Parathyroid adenoma (tissue), 2 donors: Measurements from ENCODE around the gene BRAT1.

Experiments used
- H2AFZ ChIP-seq: fragments of 300-600 bp; sonication (generic); one replicate; pipeline ENCODE4 v1.7.0; 2017; ENCODE audit warnings: antibody characterized with exemption, mild to moderate bottlenecking
- H3K27ac ChIP-seq: fragments of 300-600 bp; sonication (generic); one replicate; pipeline ENCODE4 v1.7.0; 2017
- H3K27me3 ChIP-seq: fragments of 300-600 bp; sonication (generic); one replicate; pipeline ENCODE4 v1.7.0; 2017; ENCODE audit warnings: low read length; ENCODE audit not compliant: control insufficient read depth, insufficient read depth
- H3K36me3 ChIP-seq: fragments of 300-600 bp; sonication (generic); one replicate; pipeline ENCODE4 v1.7.0; 2017; ENCODE audit warnings: low read length; ENCODE audit not compliant: control insufficient read depth, insufficient read depth
- H3K4me1 ChIP-seq: fragments of 300-600 bp; sonication (generic); one replicate; pipeline ENCODE4 v1.7.0; 2017; ENCODE audit warnings: control low read depth
- H3K4me2 ChIP-seq: fragments of 300-600 bp; sonication (generic); one replicate; pipeline ENCODE4 v1.7.0; 2017; ENCODE audit warnings: low read length
- H3K4me3 ChIP-seq: fragments of 300-600 bp; sonication (generic); one replicate; pipeline ENCODE4 v1.7.0; 2017; ENCODE audit warnings: low read depth, low read length
- H3K79me2 ChIP-seq: fragments of 300-600 bp; sonication (generic); one replicate; pipeline ENCODE4 v1.7.0; 2017; ENCODE audit warnings: control low read depth
- H3K9ac ChIP-seq: fragments of 300-600 bp; sonication (generic); one replicate; pipeline ENCODE4 v1.7.0; 2017; ENCODE audit warnings: mild to moderate bottlenecking
- H3K9me3 ChIP-seq: fragments of 300-600 bp; sonication (generic); one replicate; pipeline ENCODE4 v1.7.0; 2017; ENCODE audit warnings: low read length; ENCODE audit not compliant: control insufficient read depth
- TF ChIP-seq, protein P1 (sequence below): fragments of 300-600 bp; sonication (generic); IDR thresholded peaks from one replicate; pipeline ENCODE4 v1.7.0; 2017; ENCODE audit warnings: antibody characterized with exemption, mild to moderate bottlenecking
- donor health status: primary hyperparathyroidism.

Gene BRAT1

DNA sequence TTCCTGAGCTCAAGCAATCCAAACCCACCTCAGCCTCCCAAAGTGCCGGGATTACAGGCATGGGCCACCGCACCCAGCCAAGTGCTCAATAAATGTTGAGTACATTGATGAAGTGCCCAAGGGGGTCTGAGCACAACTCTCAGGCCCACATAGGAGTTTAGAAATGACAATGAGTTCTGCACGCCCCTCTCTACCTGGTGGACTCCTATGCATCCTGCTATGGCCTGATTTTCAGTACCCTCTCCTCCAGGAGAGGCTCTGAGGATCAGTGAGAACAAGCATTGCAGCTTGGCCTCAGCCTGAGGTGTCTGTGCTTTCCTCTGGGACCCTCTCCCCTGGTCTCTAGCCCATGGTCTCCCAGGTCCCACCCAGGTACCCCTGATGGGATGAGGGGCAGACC, 58.3 kb downstream of the BRAT1 start:
- H3K27me3 ChIP-seq: no peaks in the 10 kb centered on the region
- H3K27ac ChIP-seq: no peak overlapping the region
- TF ChIP-seq, protein P1, sequence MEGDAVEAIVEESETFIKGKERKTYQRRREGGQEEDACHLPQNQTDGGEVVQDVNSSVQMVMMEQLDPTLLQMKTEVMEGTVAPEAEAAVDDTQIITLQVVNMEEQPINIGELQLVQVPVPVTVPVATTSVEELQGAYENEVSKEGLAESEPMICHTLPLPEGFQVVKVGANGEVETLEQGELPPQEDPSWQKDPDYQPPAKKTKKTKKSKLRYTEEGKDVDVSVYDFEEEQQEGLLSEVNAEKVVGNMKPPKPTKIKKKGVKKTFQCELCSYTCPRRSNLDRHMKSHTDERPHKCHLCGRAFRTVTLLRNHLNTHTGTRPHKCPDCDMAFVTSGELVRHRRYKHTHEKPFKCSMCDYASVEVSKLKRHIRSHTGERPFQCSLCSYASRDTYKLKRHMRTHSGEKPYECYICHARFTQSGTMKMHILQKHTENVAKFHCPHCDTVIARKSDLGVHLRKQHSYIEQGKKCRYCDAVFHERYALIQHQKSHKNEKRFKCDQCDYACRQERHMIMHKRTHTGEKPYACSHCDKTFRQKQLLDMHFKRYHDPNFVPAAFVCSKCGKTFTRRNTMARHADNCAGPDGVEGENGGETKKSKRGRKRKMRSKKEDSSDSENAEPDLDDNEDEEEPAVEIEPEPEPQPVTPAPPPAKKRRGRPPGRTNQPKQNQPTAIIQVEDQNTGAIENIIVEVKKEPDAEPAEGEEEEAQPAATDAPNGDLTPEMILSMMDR: no peak
- no peaks in the 10 kb centered on the region for H3K79me2 ChIP-seq
- H3K9ac ChIP-seq: no peak overlapping the region
- H2AFZ ChIP-seq: no peak overlapping the region
- H3K4me2 ChIP-seq: no peak overlapping the region
- H3K4me3 ChIP-seq: no peak overlapping the region
- H3K4me1 ChIP-seq: no peaks in the 10 kb centered on the region
- H3K36me3 ChIP-seq: no peaks in the 10 kb centered on the region
- H3K9me3 ChIP-seq: no peaks in the 10 kb centered on the region

DNA sequence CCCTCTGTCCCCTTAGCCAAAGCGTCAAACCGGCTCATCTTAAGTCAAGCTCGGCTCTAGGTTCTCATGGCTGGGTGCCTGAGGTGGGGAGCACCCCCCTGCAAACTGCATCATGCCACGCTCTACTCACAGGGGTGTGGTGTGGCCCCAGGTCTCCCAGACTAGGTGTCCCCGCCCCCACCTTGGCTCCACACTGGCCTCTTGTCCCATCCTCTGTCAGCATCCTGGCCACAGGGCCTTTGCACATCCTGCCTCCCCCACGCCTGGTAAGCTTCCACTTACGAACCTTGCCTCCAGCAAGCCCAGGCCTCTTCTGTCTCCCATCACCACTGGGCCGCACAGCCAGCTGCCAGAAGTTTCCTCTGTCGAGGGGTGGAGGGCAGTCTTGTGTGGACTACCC, 58.9 kb downstream of the BRAT1 start:
- no peaks in the 10 kb centered on the region for H3K4me1 ChIP-seq
- H3K79me2 ChIP-seq: no peaks in the 10 kb centered on the region
- H2AFZ ChIP-seq: no peak overlapping the region
- H3K36me3 ChIP-seq: no peaks in the 10 kb centered on the region
- no peak overlapping the region for H3K4me3 ChIP-seq
- no peaks in the 10 kb centered on the region for H3K9me3 ChIP-seq
- TF ChIP-seq, protein P1: no peak
- H3K27ac ChIP-seq: no peak overlapping the region
- no peaks in the 10 kb centered on the region for H3K27me3 ChIP-seq
- no peak overlapping the region for H3K9ac ChIP-seq
- H3K4me2 ChIP-seq: no peak overlapping the region

DNA sequence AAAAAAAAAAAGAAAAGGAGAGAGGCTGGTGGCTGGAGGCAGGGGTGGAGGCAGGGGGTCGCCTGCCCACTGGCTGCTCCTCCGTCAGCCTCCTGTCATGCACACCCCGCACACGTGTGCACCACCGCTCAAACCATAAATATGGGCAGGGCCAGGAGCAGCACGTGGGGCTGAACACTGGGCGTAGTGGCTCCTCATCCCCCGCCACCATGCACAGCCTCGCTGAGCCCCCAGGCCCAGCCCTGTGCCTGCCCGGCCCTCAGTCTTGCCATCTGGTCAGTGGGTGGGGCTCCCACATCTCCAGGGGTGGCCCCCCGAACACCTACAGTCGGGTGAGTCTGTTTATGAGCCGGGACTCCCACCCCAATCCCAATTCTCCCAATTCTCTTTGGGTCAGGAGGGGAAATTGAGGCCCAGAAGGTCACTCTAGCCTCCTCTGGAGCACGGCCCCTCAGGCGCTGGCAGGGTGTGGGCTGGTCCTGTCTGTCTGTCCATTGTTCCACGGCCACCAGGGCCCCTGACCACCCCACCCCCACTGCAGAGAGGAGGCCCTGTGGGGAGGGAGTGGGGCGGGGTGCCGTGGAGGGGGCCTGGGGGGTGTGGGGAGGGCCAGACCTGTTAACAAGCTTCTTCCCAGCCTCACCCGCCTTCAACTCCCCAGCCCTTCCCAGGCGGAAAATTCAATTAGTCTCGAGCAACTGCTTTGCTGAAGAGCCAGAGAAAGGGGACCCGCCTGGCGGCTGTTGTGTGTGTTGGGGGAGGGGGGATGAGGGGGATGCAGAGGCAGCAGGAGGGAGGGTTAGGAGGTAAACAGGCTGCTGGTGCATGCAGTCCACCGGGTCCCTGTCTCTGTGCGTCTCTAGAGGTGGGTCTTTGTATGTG, 59.7 kb downstream of the BRAT1 start:
- Histone ChIP-seq H3K9me3 (no peaks in the 10 kb centered on the region), H3K9ac (no peak overlapping the region), H3K27ac (no peak overlapping the region), H3K4me2 (no peak overlapping the region), H3K79me2 (no peaks in the 10 kb centered on the region), H3K4me3 (no peak overlapping the region), H2AFZ (no peak overlapping the region), H3K4me1 (no peaks in the 10 kb centered on the region), H3K36me3 (no peaks in the 10 kb centered on the region), H3K27me3 (no peaks in the 10 kb centered on the region)
- TF ChIP-seq, protein P1: no peak

DNA sequence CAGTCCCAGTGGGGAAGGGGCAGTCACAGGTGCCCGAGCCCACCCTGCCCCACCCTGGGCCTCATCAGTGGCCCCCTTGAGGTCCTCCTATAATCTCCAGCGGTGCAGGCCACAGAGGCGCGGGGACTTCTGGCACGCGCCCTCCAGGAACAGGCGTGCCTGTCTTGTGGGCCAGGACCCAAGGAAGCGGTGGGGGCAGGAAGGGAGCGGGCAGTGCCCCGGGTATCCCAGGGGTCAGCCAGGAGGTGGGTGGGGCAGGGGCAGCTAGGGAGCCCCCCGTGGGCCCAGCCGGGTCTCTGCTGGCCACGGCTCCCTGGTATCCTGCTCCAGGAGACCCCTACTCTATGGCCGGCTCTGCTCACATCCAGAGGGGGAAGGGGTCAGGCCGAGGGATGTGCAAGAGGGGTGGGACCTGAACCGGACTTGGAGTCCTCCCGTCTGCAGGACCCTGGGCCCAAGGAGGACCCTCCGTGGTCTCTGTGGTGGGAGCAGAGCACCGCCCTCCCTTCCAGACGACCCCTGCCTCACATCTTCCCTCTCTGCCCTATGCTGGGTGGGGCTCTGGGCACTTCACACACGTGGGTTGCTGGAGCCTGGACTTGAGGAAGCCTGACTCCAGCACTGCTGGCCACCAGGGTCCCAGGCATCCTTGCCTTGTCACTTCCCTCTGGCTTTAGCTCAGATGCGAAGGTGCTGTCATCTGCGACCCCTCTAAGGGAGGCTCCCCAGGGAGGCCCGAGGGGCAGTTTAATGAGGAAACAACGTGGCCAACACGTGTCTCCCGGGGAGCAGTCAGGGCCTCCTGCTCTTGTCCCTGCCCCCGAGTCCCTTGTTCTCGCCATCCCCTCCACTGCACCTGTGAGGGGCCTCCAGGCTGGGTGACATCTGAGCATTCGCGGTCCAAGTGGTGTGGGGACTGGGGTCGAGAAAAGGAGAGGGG, 60.9 kb downstream of the BRAT1 start:
- H3K27me3 ChIP-seq: no peaks in the 10 kb centered on the region
- no peaks in the 10 kb centered on the region for H3K9me3 ChIP-seq
- H2AFZ ChIP-seq: no peak overlapping the region
- no peaks in the 10 kb centered on the region for H3K79me2 ChIP-seq
- H3K27ac ChIP-seq: no peak overlapping the region
- H3K4me1 ChIP-seq: no peaks in the 10 kb centered on the region
- TF ChIP-seq, protein P1: no peak
- no peak overlapping the region for H3K4me2 ChIP-seq
- H3K4me3 ChIP-seq: no peak overlapping the region
- no peaks in the 10 kb centered on the region for H3K36me3 ChIP-seq
- no peak overlapping the region for H3K9ac ChIP-seq
